HuH-7 (cell line): ENCODE data around the gene RIMS1.

ENCODE experiments used
- DNase-seq: peaks from one replicate; pipeline ENCODE4 v3.0.0; 2011; ENCODE audit warnings: low spot score

The RIMS1 gene

DNA sequence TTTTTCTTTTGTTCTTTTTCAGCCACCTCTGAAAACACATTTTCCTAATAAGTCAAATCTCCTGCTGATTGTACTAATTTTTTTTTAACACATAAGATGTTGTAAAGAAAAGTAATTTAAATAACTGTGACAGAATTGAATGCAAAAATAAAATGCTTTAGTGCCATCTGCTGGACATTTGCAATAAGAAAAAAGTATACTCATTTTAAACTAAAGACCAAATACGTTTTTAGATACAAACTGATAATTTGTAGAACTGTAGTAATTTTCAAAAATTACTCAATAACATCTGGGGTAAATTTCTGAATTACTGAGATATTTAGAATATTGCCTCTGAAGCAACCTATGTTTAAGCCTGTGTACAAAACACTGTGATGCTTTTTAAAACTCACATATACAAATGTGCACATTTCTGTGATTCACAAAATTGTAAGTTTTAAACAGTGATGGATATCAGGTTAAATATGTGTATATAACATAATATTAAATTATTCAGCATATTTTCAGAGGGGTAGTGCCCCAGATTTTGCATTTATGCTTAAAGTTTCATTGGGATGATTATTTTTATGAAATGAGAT is 198.7 kb downstream of the RIMS1 start:
- DNase-seq = no peak

DNA sequence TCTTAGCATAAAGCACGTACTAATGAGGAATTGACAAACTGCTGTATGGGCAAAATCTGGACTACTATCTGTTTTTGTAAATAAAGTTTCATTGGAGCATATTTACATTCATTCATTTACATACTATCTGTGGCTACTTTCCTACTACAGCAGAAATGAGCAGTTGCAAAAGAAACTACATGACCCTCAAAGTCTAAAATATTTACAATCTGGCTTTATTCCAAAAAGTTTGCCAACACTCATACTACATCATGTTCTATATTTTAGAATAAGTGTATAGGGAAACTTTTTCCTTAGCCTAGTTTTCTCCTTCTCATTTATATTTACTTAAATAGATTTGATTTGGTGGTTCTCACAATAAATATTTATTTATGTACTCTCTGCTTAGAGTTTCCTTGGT is 208.2 kb downstream of the RIMS1 start:
- DNase-seq = no peak

DNA sequence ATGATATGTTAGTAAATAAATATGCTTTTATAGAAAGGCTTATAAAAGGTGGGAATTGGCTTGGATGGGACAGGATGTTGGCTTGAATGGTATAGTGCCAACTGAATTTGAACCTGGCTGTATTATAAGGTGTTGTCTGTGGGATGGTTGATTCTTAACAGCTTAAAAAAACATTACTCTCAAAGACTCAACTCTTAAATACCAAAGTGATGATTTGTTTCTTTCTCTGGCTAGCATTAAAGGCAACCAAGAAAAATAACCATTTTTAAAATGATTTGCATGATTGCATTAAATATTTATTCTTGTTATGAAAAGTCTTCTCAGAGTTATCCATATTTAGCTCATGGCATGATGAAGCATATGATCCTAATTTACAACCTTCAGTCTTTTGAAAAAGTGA is 216.2 kb downstream of the RIMS1 start:
- DNase-seq = no peak

DNA sequence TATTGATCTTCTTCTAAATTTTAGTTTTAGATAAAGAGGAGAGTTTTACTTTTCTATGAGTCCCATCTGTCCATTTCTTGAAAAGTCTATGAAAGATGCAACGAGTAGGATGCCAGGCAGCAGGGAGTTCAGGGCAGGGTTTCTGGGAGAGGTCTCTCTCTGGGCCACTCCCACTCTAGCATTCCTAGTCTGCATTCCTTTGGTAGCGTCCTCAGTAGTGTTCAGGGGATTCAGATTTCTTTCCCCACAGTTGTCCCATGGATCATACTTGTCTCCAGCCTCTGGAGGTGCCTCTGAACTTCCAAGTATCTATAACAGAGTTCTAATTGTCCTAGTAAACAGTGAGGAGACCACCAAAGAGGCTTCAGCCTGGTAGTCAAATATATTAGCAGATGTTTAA is 225.3 kb downstream of the RIMS1 start:
- no peak for DNase-seq

DNA sequence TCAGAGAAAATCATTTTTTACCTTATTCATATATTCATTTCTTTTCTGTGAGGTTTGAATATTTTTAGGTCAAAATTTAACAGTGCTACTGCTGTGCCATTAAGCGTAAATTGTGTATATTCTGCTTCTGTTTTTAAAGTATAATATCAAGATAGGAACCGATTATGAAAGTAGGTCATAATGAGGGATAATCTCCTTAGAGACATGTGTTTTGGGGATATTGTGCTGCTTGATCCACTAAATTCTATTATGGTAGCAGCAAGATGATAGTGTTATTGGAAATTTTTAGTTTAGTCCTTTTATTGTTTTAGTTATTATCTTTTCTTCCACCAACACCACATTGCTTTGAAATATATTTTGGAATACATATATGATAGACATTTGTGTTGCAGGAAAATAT is 244.0 kb downstream of the RIMS1 start:
- no peak for DNase-seq

DNA sequence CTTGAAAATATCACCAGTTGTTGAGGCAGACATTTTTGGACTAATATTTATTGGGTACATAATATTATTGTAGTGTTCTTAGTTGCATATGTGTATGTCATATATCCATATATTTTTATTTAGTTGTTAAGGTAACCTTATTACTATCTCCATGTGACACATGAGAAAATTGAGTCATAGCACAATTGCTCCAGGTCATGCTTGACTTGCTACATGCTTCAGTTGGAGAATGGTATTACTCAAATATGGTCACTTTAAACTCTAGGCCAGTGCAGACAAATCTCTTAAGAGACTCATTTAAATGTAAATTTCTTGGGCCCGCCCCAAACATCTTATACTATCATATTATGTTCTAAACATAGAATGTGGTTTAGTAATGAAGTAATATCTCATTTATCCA is 246.1 kb downstream of the RIMS1 start:
- DNase-seq = no peak

DNA sequence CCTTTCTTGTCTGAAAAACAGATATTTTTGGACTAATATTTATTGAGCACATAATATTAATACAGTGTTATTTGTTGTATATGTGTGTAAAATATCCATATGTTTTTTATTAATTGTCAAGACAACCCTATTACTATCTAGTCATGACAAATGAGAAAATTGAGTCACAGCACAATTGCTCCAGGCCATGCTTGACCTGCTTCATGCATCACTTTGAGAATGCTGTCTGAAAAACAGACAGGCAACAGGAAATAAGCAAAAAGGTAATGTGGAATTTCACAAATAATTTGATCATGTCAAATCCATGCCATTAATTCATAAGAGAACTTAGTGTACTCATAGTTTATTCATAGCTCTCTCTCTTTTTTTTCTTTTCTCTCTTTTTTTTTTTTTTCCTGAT is 246.5 kb downstream of the RIMS1 start:
- DNase-seq = no peak

DNA sequence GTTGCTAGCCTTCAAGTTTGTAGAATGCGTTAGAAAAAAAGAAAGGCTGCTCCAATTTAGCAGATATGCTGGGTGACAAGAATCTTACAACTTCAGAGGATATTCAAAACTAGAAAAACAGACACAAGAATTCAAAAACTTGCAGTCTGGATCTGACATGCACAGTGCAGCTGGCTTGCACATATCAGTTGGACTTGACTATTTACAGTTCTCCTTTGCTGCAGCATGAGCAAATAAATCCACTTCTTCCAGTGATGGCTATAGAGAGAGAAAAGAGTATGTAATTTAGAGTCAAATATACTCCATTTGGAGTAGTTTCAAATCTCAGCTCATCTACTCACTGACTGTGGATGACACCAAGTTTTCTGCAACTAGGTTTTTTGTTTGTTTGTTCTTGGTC is 247.0 kb downstream of the RIMS1 start:
- no peak for DNase-seq

DNA sequence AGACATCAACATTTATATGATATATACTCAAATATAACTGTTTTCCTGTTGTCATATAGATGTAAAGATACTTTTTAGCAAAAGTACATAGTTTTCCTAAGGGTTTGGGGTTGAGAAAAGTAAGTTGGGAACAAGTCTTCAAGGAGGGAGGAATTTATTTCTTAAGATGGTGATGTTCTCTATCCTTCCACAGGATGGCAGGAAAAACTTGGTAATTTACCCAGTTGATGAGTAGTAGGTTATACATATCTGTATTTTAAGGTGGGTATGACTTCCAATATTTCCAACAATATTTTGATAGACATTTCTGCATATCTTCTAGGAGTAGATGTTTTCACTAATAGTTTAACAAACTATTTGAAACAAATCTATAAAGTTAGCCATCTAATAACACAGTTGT is 254.4 kb downstream of the RIMS1 start:
- DNase-seq = no peak

DNA sequence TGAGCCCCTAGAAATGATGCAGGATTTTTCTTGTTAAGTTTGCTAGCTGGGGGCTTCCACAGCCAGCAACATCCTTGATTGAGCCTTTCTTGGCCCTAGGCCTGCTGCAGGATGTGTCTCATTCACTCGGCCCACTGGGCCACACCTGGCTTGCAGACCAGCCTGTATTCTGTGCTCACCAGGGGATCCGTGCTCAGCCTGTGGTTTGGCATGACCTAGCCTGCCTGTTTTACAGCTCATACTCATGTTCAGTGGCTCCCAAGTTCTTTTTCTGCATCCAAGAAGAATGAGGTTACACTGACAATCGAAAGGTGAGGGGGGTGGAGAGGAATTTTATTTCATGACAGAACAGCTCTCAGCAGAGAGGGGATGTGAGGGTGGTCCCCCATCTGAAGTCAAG is 263.4 kb downstream of the RIMS1 start:
- DNase-seq = no peak

DNA sequence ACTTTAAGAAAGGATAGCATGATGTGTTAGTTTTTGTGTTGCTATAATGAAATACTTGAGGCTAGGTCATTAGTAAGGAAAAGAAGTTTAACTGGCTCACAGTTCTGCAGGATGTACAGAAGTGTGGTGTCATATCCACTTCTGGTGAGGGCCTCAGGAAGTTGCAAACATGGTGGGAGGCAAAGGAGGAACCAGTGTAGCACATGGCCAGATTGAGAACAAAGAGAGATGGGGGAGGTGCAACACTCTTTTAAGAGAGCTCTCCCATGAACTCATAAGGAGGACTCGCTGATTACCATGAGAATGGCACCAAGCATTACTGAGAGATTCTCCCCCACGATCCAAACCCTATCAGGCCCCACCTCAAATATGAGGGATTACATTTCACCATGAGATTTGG is 265.4 kb downstream of the RIMS1 start:
- DNase-seq = no peak

DNA sequence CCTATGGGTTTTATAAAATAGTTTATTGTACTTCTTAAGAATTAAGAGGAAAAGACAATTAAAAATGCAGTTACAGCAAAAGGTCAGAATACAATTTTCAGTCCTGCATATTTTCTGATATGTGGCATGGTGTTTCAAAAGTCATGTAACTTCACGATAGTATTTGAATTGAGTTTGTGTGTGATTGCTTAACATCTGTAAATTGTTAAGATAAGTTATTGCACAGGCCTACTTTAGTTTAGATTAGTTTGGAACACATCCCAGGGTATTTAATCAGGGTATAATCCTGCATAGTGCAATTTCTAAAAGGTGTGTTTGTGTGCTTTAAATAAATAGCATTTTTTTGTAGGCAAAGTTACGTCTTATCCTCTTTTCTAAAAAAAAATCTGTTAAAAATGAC is 289.6 kb downstream of the RIMS1 start:
- no peak for DNase-seq

DNA sequence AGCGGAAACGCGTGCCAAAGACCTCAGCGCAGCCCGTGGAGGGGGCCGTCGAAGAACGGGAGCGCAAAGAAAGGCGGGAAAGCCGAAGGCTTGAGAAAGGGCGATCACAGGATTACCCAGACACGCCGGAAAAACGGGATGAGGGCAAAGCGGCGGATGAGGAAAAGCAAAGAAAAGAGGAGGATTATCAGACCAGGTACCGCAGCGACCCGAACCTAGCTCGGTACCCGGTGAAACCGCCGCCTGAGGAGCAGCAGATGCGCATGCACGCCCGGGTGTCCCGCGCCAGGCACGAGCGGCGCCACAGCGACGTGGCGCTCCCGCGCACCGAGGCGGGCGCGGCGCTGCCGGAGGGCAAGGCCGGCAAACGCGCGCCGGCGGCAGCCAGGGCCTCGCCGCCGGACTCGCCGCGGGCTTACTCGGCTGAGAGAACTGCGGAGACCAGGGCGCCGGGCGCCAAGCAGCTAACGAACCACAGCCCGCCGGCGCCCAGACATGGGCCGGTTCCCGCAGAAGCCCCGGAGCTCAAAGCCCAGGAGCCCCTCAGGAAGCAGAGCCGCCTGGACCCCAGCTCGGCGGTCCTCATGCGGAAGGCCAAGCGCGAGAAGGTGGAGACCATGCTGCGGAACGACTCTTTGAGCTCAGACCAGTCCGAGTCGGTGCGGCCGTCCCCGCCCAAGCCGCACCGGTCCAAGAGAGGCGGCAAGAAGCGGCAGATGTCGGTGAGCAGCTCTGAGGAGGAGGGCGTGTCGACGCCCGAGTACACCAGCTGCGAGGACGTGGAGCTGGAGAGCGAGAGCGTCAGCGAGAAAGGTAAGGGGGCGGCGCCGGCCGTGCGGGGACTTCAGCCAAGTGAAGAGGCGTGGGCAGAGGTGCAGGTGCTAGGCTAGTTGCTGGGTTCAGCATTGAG is 296.2 kb downstream of the RIMS1 start:
- DNase-seq = no peak

DNA sequence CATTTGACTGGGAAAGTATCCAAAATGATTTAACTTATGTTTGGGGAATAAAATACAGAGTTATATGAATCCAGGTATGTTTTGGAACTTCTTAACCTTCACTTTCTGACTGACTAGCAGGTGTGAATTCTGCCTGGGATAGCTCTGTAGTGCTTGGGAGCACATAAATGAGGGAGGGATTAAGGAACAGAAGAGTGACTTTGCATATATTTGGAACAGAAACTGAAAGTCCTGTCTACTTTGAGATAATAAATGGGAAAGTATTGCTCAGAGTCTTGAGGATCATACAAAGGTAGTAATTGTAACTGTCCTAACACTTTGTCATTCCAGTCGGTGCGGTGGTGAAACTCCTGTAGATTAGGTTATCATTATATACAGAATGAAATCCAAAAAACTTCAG is 317.6 kb downstream of the RIMS1 start:
- no peak for DNase-seq

DNA sequence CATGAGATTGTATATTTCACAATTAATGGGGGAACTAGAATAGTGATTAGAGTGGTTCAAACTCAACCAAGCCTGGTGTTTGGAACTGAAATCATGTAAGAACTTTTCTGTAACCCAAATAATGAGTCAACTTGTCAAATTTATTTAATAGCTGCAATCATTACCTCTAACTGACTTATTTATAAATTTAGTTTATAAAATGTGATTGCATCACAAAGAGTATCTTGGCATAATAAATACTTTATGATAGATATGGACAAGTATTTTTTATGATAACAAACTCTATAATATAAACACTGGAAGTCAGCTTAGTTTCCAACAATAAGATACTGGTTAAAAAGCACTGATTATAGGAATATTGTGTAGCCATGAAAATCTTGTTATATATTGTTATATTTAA is 319.1 kb downstream of the RIMS1 start:
- DNase-seq = no peak

DNA sequence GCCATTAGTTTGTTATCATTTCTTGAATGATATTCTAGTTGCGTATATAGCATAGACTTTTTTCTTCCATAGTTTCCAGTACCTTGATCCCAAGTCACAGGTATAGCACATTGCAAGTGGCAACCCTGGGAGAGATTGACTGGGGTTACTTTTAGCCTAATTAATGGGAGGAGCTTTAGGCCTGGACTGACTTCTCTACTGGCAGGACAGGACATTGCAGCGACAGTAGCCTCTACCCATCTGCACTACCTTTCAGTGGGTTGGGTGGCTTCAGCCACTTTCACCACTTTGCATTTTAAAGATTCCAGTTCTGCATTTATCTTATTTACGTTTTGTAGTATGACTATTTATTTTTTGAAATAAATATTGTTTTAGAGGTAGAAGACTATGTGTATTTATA is 320.3 kb downstream of the RIMS1 start:
- no peak for DNase-seq

DNA sequence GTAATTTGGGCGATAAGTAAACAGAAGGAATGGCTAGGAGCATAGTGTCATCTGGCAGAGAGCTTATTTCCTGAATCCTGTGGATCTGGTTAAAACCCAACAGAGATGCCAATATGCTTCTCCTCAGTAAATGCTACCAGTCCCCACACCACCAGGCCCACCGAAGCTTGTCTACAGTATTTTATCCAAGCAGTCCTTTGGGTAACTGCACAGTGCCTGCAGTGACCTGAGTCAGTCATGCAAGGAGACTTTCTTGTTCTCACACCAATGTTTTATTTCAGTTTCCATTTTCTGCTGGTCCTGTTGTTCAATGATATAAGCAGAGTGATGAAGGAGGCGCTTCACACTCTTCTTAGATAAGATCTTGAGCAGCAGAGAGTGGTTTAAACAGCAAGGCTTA is 326.3 kb downstream of the RIMS1 start:
- DNase-seq = no peak

DNA sequence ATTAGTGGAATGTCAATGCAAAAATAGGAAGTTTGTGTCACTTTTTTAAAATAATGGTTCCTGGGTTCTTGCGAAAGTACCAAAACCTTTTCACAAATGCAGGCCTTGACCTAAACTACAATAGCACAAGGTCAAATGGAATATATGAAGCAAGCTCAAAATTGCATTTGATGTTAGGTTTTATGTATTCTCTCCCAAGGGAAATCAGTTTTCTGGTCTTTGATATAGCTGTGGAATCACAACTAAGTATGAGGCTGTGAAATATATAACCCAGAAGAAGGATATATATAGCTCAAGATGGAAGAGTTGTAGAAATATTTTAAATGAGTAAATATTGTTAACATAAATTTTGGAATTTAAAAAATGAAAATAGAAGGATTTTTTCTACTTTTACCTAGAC is 327.3 kb downstream of the RIMS1 start:
- DNase-seq = no peak

DNA sequence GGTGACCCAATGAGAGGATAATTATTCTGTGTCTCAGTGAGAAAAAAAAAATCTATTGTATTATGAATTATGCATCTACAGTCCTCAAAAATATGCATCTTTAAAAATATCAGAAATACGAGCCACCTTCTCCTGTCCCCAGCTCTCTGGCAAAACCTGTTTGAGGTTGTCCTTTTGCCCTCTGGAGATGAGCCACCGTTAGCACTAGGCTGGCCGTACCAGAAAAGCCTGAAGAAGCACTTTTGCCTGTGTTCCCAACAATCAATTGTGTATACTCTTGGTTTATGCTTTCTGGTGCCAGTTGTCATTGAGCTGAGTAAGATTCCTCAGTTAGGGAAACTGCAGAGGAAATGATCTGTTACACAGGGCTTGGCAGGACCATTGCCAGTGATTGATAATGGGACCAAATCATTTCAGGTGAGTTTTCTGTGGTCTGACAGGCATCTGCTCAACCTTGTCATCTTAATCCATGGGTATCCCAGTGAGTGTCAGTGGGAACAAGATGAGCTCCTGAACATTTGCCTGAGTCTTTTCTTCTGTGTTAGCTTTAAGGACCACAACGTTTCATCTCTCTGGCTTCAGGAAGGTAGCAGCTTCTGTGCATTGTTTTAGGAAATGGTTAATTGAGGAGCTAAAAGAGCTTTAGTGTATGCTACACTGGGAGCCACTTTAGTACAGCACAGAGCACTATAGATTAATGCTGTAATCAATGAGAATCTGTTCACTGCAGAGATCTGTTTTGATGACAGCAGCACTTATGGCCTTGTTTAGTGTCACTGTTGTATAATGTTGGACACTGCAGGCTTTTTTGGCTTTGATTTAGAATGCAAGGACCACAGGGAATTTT is 330.1 kb downstream of the RIMS1 start:
- no peak for DNase-seq

DNA sequence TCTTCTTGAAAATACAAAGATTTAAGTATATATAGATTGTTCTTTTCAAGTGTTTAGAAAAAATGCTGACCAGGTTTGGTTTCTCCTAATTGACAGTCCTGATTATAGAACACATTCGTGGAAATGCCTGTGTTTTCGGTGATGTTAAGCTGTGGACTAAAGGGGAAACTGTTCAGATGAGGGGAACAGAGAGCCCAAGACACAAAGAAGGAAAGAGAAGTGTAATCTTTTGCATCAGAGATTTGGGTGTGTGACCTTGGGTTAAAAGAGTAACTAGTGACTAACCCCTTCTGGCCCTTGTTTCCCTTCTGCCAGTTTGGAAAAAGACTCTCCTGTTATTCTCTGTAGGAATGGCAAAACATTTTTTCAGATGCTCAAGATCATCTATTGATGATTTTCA is 331.3 kb downstream of the RIMS1 start:
- DNase-seq = no peak

DNA sequence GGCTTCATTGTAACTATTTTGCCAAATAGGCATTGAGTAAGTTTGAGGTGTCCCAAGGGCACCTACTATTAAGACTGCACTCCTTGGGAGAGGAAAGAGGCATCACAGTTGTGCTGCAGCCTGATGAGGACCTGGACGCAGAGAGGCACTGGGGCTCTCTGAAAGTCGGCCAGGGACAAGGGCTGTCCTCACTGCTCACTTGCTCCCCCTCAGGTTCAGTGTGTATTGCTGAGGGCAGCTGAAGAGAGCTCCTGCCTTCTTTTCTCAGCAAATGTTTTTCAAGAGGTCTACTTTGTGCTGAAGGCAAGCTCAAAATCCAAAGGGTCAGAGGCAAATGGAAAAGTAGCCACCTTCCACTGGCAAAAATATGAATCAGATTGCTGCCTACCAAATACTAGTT is 331.8 kb downstream of the RIMS1 start:
- DNase-seq = peak; percentile 13

DNA sequence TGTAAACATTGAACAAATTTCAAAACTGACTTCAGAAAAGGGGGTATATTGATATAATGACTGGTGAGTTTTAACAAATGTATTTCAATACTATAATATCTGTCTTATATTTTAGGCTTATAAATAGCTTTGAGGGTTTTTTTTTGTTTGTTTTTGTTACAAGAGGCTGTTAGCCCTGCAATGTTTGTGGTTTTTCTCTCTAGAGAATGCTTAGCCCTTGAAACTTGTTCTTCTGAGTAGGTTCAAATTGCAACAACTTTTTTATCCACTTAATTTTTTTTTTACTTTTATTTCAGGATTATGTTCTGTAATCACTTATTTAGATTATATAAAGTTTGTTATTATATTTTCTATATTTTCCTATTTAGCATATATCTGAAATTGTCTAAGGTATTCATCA is 333.2 kb downstream of the RIMS1 start:
- no peak for DNase-seq

DNA sequence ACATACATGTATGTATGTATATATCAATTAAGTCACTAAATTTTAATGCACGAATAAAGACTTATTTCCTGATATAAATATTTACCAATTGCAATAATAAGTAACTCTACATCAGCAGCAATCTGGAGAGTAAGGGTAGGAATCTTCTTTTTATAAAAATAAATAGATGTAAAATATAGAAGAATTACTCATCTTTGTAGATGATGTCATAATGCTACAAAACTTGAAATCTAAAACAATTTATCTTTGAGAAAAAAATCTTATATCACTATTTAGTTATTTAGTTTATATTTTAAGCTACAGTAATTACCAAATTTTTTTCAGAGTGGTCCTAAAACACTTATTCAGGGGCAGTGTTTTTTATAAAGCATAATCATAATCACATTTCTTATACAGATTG is 351.7 kb downstream of the RIMS1 start:
- DNase-seq = no peak
